Keratinocyte (primary cell): Measurements from ENCODE around the gene SYK.

Experiments
- CTCF ChIP-seq, 3 experiments: IDR thresholded peaks in 1 of 3; conservative IDR thresholded peaks in 1 of 3; optimal IDR thresholded peaks in 1 of 3; 2 replicates in 2 of 3; 3 replicates in 1 of 3; pipeline versions ENCODE3 to v1.5.1; 2011; ENCODE audit warnings: low read length in 3 of 3, mild to moderate bottlenecking in 3 of 3, moderate library complexity in 2 of 3, control low read depth in 1 of 3, inconsistent platforms in 1 of 3; ENCODE audit not compliant: insufficient read depth in 2 of 3; ENCODE audit errors: extremely low read depth in 1 of 3
- EZH2 ChIP-seq: IDR thresholded peaks from one replicate; pipeline ENCODE4 v1.6.1; 2012; ENCODE audit warnings: inconsistent platforms, mild to moderate bottlenecking, low read length, moderate library complexity

GRCh38 chr9:90830051-90830450 lies 28.4 kb downstream of the SYK start:
- TF ChIP-seq CTCF (optimal IDR thresholded peaks at IDR 0.05 in 1 of 3, IDR thresholded peaks at IDR 0.05 in 1 of 3, conservative IDR thresholded peaks at IDR 0.05 in 1 of 3; ENCODE audit: extremely low read depth in 1 of 3, insufficient read depth in 2 of 3, low read length in 3 of 3) = no peak
- TF ChIP-seq EZH2 = no peak
